ENCODE measurements around the gene SLC41A1. TPM values are rescaled to one million over a fixed set of nuclear protein-coding genes. Genes with fewer than 3 reads are reported as not detected.

The SLC41A1 gene
- total RNA-seq, 2 experiments from 2014 or later, result 32.1 to 33.9 TPM

DNA sequence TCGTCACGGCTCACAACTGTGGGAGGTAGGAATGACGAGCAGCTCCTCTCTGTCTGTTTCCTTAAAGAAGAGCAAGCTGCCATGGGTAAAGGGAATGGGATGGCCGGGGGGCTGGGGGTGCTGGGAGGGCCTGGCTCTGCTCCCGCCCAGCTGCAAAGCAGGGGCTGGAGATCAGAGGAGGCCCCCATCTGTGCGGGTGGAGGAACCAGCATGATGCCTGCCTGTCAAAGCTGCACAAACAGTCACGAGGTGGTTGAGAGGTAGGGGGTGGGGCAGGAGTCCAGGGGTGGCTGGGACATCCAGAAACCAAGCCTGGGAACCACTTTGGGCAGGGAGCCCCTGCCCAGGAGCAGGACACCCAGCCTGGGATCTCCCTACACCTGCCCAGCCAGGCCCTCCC, 12.6 kb downstream of the SLC41A1 start:
- H3K27ac Mint-ChIP-seq, result no peak overlapping the region
- intact Hi-C loops (cut with micrococcal nuclease), result no loop called here
- no peaks in the 10 kb centered on the region for H3K9me3 Mint-ChIP-seq
- H3K36me3 Mint-ChIP-seq (ENCODE audit: low read depth), result peaks cover 6% of the 10 kb centered on the region
- H3K4me3 Mint-ChIP-seq, result no peak overlapping the region
- H3K4me1 Mint-ChIP-seq (ENCODE audit: low read depth), result peaks cover 19% of the 10 kb centered on the region
- H3K27me3 Mint-ChIP-seq (ENCODE audit: low read depth), result no peaks in the 10 kb centered on the region
- DNase-seq, result no peak
- CTCF ChIA-PET, result interaction anchor here (0.9 kb wide), 1 partner anchor 9 kb away, joined by 3 read pairs; no protein-coding TSS in a partner anchor

DNA sequence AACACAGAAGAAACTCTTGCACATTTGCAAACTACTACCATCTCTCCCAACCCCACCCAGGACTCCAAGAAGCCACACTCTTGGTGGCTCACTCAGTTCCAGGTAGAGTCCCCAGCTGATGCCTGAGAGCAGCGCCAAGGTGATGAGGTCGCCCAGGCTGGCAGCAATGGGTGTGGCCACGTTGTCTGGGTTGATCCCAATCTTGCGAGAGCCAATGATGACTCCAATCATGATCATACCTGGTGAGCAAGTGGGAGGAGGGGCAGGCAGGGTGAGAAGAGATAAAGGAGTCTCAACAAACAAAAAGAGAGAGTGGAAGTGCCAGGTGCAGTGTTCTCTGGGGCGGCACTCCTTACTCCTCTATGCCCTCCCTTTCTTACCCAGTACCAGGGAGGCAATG, 14.4 kb downstream of the SLC41A1 start:
- H3K4me3 Mint-ChIP-seq, result no peak overlapping the region
- DNase-seq, result no peak
- peaks cover under 1% of the 10 kb centered on the region for H3K4me1 Mint-ChIP-seq (ENCODE audit: low read depth)
- H3K36me3 Mint-ChIP-seq (ENCODE audit: low read depth), result peaks cover 6% of the 10 kb centered on the region
- no peak overlapping the region for H3K27ac Mint-ChIP-seq
- no peaks in the 10 kb centered on the region for H3K9me3 Mint-ChIP-seq
- H3K27me3 Mint-ChIP-seq (ENCODE audit: low read depth), result no peaks in the 10 kb centered on the region
- intact Hi-C loops (cut with micrococcal nuclease), result no loop called here
- CTCF ChIA-PET, result interaction anchor here (0.6 kb wide), 1 partner anchor 811 kb away, joined by 3 read pairs; no protein-coding TSS in a partner anchor

DNA sequence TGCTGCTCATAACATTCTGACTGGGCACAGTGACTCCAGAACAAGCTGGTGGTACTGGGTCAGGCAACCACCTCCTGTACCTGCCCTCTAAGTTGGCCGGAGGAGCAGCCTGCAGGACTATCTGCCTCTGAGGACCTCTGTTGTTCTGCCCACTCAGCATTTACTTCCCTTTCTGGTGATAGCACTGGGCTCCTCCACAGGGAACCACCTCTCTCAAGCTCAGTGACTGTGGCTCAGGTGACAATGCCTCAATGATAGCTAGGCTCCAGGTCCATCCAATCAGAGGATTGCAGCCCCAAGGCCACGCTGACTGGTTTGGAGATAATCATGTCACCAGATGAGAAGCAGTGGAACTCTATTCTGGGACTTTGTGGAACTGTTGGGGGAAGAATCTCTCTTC, 15.8 kb downstream of the SLC41A1 start:
- Mint-ChIP-seq H3K9me3 (no peaks in the 10 kb centered on the region), H3K36me3 (ENCODE audit: low read depth) (peaks cover 8% of the 10 kb centered on the region), H3K27ac (no peak overlapping the region), H3K4me1 (ENCODE audit: low read depth) (no peaks in the 10 kb centered on the region), H3K4me3 (no peak overlapping the region), H3K27me3 (ENCODE audit: low read depth) (no peaks in the 10 kb centered on the region)
- CTCF ChIA-PET, result interaction anchor here (0.5 to 2.0 kb wide), 3 partner anchors 66 to 180 kb away, joined by 3 to 13 read pairs (median 3); no protein-coding TSS in a partner anchor
- no peak for DNase-seq
- intact Hi-C loops (cut with micrococcal nuclease), result no loop called here

DNA sequence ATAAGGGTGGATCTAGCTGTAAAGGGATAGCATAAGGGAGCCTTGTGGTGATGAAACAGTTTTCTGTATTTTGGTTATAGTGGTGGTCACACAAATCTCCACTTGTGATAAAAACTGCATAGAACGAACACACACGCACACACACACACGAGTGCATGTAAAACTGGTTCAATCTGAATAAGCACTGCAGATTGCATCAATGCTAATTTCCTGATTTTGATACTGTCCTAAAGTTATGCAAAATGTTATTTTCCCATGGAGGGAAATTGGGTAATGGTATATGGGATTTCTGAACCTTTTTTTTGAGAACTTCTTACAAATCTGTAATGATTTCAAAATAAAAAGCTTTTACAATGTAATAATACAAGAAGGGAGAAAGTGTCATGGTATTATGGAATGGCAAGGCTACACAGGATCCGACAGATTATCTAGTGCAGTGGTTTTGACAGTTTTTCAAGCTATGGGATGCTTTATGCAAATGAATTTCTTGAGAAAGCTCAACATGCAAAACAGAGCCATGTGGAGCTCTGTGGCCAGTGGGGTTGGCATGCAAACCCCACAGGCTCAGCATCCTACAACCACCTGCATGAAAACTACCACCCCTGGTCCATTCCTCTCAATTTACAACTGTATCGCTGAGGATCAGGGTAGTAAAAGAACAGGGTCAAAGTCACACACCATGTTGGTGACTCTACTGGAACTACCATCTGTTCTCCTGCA, 18.8 kb downstream of the SLC41A1 start:
- no peak overlapping the region for H3K4me3 Mint-ChIP-seq
- H3K36me3 Mint-ChIP-seq (ENCODE audit: low read depth), result peaks cover 21% of the 10 kb centered on the region
- H3K27ac Mint-ChIP-seq, result no peak overlapping the region
- H3K9me3 Mint-ChIP-seq, result no peaks in the 10 kb centered on the region
- no peaks in the 10 kb centered on the region for H3K27me3 Mint-ChIP-seq (ENCODE audit: low read depth)
- no peak for DNase-seq
- intact Hi-C loops (cut with micrococcal nuclease), result no loop called here
- no peaks in the 10 kb centered on the region for H3K4me1 Mint-ChIP-seq (ENCODE audit: low read depth)
- CTCF ChIA-PET, result interaction anchor here (0.7 to 6.0 kb wide), 9 partner anchors 11 to 459 kb away, joined by 3 to 82 read pairs (median 3); no protein-coding TSS in a partner anchor

DNA sequence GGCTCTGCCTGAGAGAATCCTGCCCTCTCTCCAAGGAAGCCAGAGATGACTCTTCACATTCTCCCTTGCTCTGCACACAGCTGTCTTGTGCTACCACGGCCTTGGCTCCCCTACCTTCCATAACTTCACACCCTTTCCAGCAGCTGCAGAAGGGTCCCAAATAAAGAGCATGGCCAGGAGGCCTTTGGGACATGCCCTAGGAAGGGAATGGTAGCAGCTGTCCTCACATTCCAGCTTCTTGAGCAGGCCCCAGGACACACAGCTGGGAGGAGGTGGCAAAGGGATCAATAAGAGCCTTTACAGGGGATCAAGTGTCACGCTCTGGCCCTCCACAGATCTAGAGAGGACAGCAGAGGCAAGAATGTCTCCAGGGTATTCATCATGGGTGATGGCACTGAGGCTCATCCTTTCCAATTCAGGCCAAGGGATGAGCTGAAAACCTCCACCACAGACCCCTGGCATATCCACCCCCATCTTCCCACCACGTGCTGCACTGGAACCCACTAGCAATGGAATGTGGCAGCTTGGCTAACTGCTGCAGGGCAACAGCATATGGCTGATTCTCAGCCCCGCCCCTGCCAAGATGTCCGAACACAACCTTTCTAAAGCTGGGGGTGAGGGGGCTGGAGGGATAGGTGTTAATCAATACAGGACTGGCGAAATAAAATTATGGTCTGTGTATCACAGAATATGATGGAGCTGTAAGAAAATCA, 19.9 kb downstream of the SLC41A1 start:
- intact Hi-C loops (cut with micrococcal nuclease), result no loop called here
- H3K36me3 Mint-ChIP-seq (ENCODE audit: low read depth), result peaks cover 17% of the 10 kb centered on the region
- no peaks in the 10 kb centered on the region for H3K4me1 Mint-ChIP-seq (ENCODE audit: low read depth)
- H3K27me3 Mint-ChIP-seq (ENCODE audit: low read depth), result no peaks in the 10 kb centered on the region
- no peaks in the 10 kb centered on the region for H3K9me3 Mint-ChIP-seq
- CTCF ChIA-PET, result interaction anchor here (0.6 to 6.0 kb wide), 10 partner anchors 11 to 326 kb away, joined by 3 to 82 read pairs (median 4); no protein-coding TSS in a partner anchor
- no peak for DNase-seq
- H3K4me3 Mint-ChIP-seq, result no peak overlapping the region
- no peak overlapping the region for H3K27ac Mint-ChIP-seq

DNA sequence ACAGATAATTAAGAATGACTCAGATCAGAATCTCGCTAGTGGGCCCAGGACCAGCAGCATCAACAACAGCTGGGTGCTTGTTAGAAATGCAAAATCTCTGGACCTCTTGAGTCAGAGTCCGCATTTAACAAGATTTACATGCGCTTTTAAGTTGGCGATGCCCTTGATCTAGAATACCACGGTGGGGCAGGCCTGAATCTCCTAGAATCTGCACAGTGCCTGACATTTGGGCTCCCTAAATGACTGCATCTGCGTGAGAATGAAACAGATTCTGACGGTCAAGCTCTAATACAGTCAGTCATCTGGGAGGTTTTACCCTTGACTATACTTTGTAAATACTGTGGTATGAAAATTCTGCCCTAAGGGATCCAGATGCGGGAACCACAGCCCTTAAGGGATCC, 20.5 kb downstream of the SLC41A1 start:
- H3K4me3 Mint-ChIP-seq, result no peak overlapping the region
- H3K9me3 Mint-ChIP-seq, result no peaks in the 10 kb centered on the region
- no peaks in the 10 kb centered on the region for H3K4me1 Mint-ChIP-seq (ENCODE audit: low read depth)
- H3K27ac Mint-ChIP-seq, result no peak overlapping the region
- peaks cover 17% of the 10 kb centered on the region for H3K36me3 Mint-ChIP-seq (ENCODE audit: low read depth)
- no peaks in the 10 kb centered on the region for H3K27me3 Mint-ChIP-seq (ENCODE audit: low read depth)
- DNase-seq, result no peak
- CTCF ChIA-PET, result interaction anchor here (0.6 to 6.0 kb wide), 23 partner anchors 10 to 327 kb away, joined by 3 to 82 read pairs (median 6); no protein-coding TSS in a partner anchor
- intact Hi-C loops (cut with micrococcal nuclease), result no loop called here

DNA sequence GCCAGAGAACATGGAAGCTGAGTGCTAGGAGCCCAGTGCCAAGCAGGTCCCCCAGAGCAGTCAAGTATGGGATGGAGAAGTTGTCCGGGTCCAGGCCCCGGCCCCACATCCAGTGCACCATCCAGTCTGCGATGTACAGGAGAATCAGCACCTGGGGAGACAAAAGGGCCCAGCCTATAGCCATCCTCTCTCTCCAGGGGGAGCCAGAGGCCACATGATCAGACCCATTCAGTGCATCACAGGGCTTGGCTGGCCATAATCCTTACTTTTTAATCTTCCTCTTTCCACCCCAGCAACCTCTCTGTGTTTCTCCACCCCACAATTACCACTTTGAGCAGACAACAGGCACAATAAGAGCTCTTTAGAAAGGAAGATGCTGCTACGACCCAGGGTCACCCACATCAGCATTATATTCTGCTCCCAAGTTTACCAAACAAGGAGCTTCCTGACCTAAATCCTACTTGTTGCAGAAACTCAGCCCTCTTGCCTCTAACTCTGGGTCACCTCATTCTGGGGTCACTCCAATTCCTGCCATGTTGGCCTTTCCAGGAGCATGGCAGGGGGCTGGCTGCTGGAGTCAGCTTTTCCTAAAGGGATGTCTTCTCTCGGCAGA, 21.3 kb downstream of the SLC41A1 start:
- Mint-ChIP-seq H3K4me1 (ENCODE audit: low read depth) (no peaks in the 10 kb centered on the region), H3K36me3 (ENCODE audit: low read depth) (peaks cover 17% of the 10 kb centered on the region), H3K4me3 (no peak overlapping the region), H3K9me3 (no peaks in the 10 kb centered on the region), H3K27me3 (ENCODE audit: low read depth) (no peaks in the 10 kb centered on the region), H3K27ac (no peak overlapping the region)
- peak; percentile 80 for DNase-seq
- intact Hi-C loops (cut with micrococcal nuclease), result loop anchor here (1.0 kb wide), 5 partner anchors 33 to 315 kb away; no protein-coding TSS in a partner anchor
- CTCF ChIA-PET, result interaction anchor here (0.6 to 6.0 kb wide), 26 partner anchors 8 to 195 kb away, joined by 3 to 82 read pairs (median 6); partner anchors contain the start of gene PM20D1

DNA sequence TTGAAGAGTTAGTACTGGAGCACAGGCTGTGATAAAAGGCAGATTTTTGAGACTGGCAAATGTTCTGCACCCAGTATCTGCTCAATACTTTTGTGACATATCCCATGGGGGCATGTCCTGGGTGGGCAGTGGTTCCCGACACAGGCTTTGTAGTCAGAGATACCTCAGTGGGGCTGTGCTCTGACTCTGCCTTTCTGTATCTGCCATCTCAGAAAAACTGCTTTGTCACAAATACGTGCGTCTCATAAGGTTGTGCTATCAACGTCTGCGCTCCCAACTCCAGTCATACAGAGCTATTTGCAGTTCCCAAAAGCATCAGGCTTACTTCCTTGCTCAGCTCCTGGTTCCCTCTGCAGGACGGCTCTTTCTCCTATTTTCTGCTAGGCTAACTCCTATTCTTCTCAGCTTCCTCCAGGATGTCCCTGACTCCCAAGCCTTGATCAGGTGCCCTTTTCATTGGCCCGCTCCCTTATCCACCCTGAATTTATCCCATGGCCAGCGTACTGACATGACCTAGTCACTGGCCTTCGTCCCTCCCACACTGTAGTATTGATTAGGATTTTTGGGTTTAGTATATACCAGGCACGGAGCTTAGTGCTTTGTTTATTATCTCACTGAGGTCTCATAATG, 25.6 kb downstream of the SLC41A1 start:
- H3K27ac Mint-ChIP-seq, result no peak overlapping the region
- intact Hi-C loops (cut with micrococcal nuclease), result no loop called here
- no peak overlapping the region for H3K4me3 Mint-ChIP-seq
- H3K9me3 Mint-ChIP-seq, result no peaks in the 10 kb centered on the region
- no peak for DNase-seq
- H3K27me3 Mint-ChIP-seq (ENCODE audit: low read depth), result no peaks in the 10 kb centered on the region
- H3K36me3 Mint-ChIP-seq (ENCODE audit: low read depth), result peaks cover 13% of the 10 kb centered on the region
- peaks cover 7% of the 10 kb centered on the region for H3K4me1 Mint-ChIP-seq (ENCODE audit: low read depth)
- CTCF ChIA-PET, result interaction anchor here (1.0 to 1.5 kb wide), 3 partner anchors 9 to 194 kb away, joined by 3 to 4 read pairs (median 3); no protein-coding TSS in a partner anchor

DNA sequence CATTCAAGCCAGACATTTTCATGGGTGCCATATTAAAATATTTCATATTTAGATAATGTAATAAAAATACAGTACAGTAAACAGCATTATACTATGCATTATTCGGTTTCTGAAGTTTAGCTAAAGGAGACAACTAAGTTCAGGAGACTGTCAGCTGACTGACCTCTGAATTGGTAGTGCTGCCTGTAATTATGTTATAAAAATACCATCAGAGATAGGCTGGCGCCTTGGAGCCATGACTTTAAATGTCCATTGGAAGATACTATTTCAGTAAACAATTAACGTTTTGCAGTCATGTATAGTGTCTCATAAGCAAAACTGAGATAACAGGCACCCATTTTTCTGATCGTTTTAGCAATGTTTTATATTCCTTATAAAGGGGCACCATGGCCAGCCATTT, 26.4 kb downstream of the SLC41A1 start:
- Mint-ChIP-seq H3K4me1 (ENCODE audit: low read depth) (peaks cover 9% of the 10 kb centered on the region), H3K9me3 (no peaks in the 10 kb centered on the region), H3K36me3 (ENCODE audit: low read depth) (peaks cover 10% of the 10 kb centered on the region), H3K27me3 (ENCODE audit: low read depth) (no peaks in the 10 kb centered on the region), H3K27ac (no peak overlapping the region), H3K4me3 (no peak overlapping the region)
- intact Hi-C loops (cut with micrococcal nuclease), result no loop called here
- no peak for DNase-seq
- CTCF ChIA-PET, result interaction anchor here (0.9 to 3.4 kb wide), 2 partner anchors 128 to 190 kb away, joined by 4 to 18 read pairs; no protein-coding TSS in a partner anchor

DNA sequence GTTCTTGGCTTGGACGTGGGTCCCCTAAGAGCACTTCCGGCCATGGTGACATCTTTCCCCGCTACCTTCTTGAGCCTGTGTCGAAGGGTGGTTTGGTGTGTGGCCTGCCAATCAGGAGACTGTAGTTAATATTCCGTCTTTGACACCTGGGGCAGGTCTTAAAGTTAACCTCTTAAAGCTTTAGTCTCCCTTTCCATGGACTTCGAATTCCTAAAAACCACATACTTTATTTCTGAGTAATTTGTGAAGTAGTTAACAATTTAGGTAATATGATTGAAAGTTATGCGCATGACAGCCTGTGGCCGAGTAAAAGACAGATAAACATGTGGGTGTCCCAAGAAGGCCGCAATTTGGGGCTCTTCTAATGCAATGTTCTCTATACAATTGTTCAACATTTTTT, 27.6 kb downstream of the SLC41A1 start:
- intact Hi-C loops (cut with micrococcal nuclease), result no loop called here
- no peaks in the 10 kb centered on the region for H3K27me3 Mint-ChIP-seq (ENCODE audit: low read depth)
- H3K4me1 Mint-ChIP-seq (ENCODE audit: low read depth), result peaks cover 9% of the 10 kb centered on the region
- H3K9me3 Mint-ChIP-seq, result no peaks in the 10 kb centered on the region
- H3K27ac Mint-ChIP-seq, result no peak overlapping the region
- CTCF ChIA-PET, result interaction anchor here (0.7 to 3.4 kb wide), 3 partner anchors 9 to 193 kb away, joined by 3 to 18 read pairs (median 4); no protein-coding TSS in a partner anchor
- H3K4me3 Mint-ChIP-seq, result no peak overlapping the region
- DNase-seq, result no peak
- H3K36me3 Mint-ChIP-seq (ENCODE audit: low read depth), result peaks cover 8% of the 10 kb centered on the region

DNA sequence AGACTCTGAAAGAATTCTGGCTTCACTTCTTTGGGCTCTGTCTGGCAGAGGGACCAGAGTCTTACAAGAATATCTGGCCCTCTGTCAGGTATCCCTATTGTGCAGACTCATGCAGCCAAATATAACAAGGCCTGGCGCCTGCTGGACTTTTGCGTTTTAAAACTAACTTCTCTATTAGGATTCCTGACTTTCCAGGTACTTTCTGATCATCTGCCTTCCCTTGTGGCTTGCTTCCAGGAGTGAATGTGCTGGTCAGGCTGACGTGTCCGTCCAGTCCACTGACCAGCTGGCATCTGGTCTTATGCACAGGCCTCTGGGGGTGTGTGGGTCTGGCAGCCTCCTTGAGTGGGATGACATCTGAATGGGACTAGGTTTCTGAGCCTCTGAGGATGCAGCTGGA, 29.1 kb downstream of the SLC41A1 start:
- no peak for DNase-seq
- H3K36me3 Mint-ChIP-seq (ENCODE audit: low read depth), result no peaks in the 10 kb centered on the region
- H3K27ac Mint-ChIP-seq, result no peak overlapping the region
- H3K4me3 Mint-ChIP-seq, result no peak overlapping the region
- H3K9me3 Mint-ChIP-seq, result no peaks in the 10 kb centered on the region
- peaks cover 9% of the 10 kb centered on the region for H3K4me1 Mint-ChIP-seq (ENCODE audit: low read depth)
- intact Hi-C loops (cut with micrococcal nuclease), result loop anchor here (2.0 kb wide), 1 partner anchor 73 kb away; no protein-coding TSS in a partner anchor
- no peaks in the 10 kb centered on the region for H3K27me3 Mint-ChIP-seq (ENCODE audit: low read depth)
- CTCF ChIA-PET, result interaction anchor here (3.4 kb wide), 1 partner anchor 126 kb away, joined by 18 read pairs; no protein-coding TSS in a partner anchor
